SH-SY5Y (cell line): ENCODE measurements around the gene TTLL8.

Experiments
- GATA2 ChIP-seq: IDR thresholded peaks from 2 replicates; pipeline ENCODE4 v1.6.1; 2011; ENCODE audit warnings: mild to moderate bottlenecking, low read depth, low read length
- GATA3 ChIP-seq: IDR thresholded peaks from 2 replicates; pipeline ENCODE4 v1.6.1; 2011; ENCODE audit warnings: low read depth, mild to moderate bottlenecking, low read length, moderate library complexity

Gene TTLL8

DNA sequence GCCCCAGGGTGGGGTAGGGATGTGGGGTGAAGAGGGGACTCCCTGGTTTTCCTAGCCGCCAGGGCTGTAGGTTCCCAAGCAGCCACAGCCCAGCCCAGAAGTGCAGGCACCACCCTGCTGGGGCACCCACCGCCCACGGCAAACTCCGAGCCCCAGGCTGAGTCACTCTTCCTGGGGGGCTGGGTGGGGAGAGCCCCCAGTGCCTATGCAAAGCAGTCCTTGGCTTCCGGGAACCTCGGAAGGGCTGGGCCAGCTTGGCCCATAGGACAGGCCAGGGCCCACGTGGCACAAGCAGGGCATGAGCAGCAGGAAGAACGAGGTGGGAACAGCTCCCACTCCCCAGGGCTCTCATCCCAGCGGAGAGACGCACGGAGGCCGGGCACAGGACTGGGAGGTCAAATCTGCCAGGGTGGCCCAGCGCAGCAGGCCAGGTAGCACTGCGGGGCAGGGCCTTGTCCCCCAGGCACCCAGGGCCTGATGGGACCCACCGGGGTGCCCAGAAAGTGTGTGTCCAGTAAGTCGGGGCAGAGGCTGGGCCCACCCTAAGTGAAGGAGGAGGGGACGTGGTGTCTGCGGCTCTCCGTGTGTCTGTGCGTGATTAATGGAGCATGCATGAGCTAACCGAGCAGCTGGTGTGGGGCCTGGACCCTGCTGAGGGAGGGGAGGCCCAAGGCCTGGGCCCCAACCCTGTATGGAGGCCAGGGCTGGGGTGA lies 41.0 kb downstream of the TTLL8 start:
- TF ChIP-seq GATA2 (no peak), GATA3 (no peak)

DNA sequence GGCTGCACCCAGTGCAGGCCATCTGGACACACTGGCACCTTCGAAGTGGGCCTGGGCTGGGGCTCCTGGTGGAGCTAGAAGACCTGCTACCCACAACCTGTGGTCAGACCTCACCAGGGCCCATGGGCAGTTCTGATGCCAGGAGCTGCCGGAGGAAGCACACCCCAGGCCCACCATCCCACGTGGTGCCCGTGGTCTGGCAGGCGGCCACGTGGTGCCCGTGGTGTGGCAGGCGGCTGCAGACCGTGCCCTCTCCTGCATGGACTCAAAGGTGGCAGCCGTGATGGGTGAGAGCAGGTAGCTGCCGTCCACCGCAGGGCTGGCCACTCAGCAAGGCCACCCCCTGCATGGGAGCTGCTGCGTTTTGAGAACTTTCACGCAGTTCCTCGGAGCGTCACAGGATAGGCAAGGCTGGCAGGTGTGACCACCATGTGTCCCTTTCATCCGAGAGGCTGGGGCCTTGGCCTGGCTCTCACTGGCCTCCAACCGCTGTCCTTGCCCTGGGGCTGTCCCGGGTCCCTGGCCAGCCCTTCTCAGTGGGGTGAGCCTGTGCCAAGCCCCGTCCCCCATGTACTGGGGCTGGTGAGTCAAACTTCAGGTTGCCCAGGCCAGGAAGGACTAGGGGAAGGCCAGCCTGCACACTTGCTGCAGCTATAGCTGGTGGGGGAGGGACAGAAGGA lies 41.6 kb downstream of the TTLL8 start:
- TF ChIP-seq GATA3 (no peak), GATA2 (no peak)

DNA sequence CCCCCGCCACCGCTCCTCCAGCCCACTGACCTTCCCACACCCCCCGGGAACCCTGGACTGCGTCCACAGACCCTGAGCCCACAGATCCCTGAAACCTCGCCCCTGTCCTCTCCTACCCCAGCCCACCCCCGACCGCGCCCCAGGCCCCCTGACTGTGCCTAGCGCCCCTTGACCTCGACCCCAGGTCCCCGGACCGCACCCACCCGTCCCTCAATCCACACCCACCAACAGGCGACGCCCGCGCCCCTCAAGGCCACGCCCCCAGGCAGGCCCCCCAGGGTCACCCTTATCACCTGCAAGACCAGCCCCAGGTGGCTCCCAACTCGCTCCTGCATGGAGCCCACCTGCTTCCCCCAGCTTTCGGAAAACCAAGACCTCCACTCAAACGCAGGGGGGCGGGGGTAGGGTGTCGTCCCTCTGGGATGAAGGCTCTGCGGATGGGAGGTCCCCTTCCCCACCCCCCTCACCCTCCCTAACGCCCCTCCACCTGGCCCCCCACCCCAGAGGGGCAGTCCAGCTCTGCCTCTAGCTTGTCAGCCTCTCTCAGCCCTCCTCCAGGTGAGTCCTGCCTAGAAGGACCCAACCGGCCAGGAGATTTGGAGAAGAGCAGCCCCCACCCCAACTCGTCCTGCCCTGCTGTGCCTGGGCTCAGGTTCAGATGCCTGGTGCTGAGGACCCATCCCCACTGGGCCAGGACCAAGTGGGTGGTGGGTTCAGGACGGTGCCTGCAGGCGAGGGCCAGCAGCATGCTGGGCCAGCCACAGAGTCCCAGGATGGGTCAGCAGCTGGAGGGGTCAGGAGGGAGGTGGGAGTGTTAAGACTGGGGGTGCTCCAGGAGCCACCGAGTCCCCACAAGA lies 42.4 kb downstream of the TTLL8 start:
- TF ChIP-seq GATA3 (no peak), GATA2 (no peak)

DNA sequence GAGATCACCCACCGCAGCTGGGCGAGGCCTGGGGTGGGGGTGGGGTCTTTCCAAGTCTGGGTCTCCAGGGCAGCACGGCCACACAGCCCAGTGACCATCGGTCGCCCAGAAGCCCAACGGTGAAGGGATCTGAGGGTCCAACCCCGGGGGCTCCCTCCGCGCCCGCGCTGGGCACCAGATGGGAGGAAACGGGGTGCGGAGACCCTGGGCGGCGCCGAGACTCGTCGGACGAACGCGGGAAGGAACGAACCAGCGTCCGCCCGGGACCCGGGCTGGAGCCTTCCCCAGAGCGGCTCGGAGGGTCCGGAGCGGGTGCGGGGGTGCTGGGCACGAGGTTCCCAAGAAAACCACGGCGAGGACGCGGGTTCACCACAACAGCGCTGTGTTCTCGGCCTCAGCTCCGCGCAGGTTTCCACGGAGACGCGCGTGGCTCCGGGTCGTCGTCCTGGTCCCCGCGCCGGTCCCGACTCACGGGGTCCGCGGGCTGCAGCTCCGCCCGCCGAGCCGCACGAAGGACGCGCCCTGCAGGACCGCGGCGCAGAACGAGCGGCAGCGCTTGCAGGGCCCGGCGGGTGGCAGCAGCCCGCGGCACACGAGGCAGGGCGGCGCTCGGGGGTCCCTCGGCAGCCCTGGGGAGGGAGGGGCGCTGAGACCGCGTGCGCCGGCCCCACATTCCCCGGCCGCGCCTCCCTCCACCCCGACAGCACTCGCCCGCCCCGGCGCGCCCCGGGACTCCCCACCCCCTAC lies 43.3 kb downstream of the TTLL8 start:
- no peak for TF ChIP-seq GATA2

DNA sequence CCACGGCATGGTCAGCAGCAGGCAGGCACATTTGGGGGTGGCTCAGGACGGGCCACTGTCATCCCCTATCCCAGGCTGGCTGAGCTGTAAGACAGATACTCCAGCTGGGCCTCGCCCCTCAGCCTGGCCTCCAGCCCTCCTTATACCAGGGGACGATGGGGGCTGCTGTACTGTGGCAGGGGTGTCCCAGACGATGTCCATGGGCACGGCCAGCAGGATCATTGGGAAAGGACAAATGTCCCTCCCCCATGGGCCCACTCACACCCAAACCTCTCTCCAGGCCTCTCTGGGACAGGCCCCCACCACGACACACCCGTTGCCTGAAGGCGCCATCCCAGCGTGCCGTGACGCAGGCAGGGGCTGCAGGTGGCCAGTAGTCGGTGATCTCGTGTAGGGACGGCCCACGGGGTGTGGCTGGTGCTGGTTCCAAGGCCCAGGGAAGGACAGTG lies 44.0 kb downstream of the TTLL8 start:
- no peak for TF ChIP-seq GATA2
- TF ChIP-seq GATA3, result no peak

DNA sequence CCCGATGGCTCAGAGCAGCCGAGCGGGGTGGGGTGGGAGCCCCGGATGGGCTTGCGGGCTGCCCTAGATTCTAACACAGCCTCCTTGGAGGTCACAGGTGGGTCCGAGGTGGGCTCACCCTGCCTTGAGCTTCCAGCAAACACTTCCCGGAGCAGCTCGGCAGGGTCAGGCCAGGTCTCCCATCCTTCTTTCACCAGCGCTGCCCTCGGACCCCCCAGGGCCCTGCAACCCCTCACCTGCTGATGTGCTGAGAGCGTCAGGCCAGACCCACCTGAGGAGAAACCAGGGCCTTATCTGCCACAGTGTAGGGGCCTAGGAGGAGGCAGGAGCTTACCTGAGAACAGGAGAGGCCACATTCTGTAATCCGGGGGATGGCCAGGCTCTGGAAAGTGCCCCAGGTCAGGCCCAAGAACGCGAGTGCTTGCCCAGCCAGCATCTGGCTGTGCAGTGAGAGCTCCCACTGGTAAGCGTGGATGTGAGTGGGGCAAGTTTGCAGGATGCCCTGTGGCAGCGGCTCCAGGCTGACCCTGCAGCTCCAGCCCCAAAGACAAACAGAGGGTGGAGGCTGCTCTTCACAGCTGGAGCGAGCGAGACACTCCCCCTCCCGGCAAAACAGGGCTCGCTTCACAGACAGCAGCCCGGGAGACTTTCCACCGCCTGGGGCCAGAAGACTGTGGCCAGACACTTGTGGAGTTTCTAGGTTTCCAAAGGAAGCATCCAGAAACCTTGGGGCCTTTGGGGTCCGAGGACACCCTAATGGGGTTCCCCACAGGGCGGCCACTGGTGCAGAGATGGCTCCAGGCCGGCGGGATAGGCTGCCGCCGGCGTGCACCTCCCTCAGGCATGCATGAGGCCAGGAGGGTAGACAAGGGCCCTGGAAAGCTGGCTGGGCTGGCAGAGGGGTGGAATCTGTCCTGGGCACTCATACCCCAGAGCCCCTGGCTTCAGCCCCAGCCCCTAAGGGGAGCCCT lies 45.6 kb downstream of the TTLL8 start, which contains the start of gene IL17REL:
Gene IL17REL, minus strand, starts transcription at position 555 of the 971 bp plus-strand sequence. Its CDS starts 119 bp downstream, at position 436.
- no peak for TF ChIP-seq GATA2
- no peak for TF ChIP-seq GATA3

DNA sequence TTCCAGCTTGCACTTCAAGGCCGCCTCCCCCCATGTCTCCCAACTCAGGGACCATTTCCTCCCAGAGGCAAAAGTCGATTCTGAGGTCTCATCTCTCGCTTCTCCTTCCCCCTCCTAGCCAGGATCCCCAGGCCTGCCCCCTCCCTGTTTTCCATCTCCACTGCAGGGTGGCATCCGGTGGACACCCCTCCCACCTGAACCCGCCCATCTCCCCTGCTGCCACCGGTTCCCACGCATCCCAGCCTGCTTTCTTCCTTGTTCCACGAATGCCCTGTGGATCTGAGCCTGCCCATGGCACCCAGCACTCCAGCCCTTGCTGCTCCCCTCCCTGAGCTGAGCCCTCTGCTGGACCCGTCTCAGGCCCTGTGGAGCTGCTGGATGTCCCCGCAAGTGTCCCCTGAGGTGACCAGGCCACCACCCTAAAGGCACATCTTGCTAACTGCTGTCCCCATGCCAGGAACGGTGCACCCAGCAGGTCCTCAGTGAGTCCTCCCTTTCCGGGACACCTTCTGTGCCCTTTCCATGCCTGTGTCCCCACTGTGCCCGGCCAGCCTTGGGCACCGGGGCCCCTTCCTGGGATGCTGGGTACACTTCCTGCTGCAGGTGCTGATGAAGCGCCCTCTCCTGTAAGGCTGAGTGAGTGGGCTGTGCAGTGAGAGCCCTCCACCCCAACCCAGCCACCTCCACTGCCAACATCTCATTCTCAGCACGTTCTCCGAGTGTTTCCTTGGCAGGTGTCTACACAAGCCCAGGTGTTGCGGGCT lies 46.5 kb downstream of the TTLL8 start:
- TF ChIP-seq GATA2 (no peak), GATA3 (no peak)

DNA sequence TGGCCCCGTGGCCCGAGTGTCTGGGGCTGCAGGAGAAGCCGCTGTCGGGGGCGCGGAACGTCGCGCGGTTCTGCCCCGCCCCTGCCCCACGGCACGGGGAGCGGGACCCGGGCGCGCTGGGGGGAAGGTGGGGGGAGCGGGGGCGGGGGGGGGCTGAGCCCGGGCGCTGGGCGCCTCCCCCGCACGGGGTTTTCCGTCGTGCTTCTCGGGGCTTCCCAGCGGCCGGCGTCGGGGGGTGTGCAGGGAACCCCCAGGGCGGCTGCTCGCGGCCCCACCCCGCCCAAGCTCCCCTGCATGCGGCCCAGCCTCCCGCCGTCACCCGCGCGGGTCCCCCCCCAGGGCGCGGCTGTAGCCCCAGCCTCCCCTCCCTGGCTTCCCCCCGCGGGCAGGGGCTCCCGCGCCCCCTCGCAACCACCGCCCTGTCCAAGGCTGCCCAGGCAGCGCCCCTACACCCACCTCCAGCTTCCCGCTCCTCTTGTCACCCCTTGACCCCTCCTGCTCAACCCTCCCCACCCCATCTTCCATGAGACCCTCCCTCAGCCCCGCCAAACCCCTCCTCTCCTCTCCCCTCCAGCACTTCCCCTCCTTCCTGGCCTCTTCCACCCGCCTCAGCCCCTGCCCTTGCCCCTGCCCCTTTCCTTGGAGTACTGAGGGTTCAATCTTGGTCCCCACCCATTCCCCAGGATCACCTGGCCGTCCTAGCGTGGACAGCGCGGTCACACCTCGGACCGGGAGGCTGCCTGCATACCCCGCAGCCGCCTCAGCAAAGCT lies 47.2 kb downstream of the TTLL8 start:
- TF ChIP-seq GATA3 (no peak), GATA2 (no peak)

DNA sequence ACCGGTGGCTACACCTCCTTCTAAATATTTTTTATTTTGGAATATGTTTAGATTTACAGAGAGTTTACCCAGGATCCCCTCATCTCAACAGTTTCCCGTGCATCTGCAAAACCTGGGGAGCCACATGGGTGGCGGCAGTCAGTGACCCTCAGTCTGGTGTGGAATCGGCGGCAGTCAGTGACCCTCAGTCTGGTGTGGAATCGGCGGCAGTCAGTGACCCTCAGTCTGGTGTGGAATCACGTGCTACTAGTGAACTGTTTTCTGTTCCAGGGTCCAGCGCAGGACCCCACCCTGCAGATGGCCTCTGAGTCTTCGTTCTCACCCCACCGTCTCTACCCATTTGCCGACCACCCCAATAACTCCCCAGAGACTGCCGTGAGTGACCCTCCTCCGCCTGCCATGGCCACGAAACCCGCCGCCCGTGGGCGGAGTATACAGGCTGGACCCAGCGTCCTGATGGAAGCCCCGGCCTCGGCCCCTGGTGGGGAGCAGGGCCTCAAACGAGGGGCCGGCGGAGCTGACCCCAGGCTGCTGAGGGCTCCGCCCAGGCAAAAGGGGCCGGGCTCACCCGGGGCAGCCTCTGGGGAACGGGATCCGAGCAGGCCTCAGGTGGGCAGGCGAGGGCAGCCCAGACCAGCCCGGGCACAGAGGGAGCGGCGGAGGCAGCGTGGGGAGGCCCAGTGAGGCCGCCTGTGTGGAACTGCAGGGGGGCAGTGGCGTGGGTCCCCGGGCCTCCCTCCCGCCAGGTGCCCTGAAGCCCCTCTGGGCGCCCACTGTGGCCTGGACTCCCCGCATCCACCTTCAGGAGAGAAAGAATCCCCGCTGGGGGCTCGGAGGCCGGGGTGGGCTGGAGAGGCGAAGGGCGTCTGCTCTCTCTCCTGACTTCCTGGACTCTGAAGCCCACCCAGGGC lies 48.1 kb downstream of the TTLL8 start:
- TF ChIP-seq GATA3 (no peak), GATA2 (no peak)

DNA sequence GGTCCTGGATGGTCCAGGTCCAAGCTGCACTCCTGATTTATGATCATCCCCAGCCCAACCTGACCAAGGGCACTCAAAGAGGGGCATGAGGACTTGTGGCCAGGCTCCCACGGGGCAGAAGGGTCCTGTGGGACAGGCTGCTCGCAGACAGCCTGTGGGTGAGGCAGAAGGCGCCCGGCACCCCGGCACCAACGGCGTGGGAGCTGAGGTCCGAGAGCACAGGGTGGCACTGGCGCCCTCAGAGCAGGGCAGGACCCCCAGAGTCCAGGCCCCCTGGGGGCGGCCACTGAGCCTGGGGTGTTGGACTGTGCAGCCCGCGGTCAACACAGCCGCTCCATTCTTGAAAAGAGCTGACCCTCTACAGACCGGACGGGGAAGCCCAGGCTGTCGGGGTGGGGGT lies 48.8 kb downstream of the TTLL8 start:
- TF ChIP-seq GATA3 (no peak), GATA2 (no peak)
